Effector memory CD4-positive, alpha-beta T cell (primary cell): ENCODE data around the gene GRIK4.
"Not testable (repeated sequence)": the region's sequence is repeated elsewhere in the genome, so short reads cannot be mapped to it uniquely, and the experiment has no call there.

Experiments used
- DNase-seq, 3 donors: peaks; one replicate each; pipeline ENCODE4 v3.0.0-alpha.2; 2020
- H3K27ac ChIP-seq: 2 replicates; pipeline ENCODE4 v1.7.0; 2013; ENCODE audit warnings: mild to moderate bottlenecking, low read length, moderate library complexity; ENCODE audit not compliant: insufficient read depth, poor library complexity, severe bottlenecking
- H3K27me3 ChIP-seq: replicated peaks from 2 replicates; pipeline ENCODE4 v1.7.0; 2013; ENCODE audit warnings: mild to moderate bottlenecking, low read length; ENCODE audit not compliant: insufficient read depth, control insufficient read depth, poor library complexity, severe bottlenecking
- H3K36me3 ChIP-seq: 2 replicates; pipeline ENCODE4 v1.7.0; 2013; ENCODE audit warnings: mild to moderate bottlenecking, low read length, moderate library complexity; ENCODE audit not compliant: control insufficient read depth, insufficient read depth
- H3K4me1 ChIP-seq: 2 replicates; pipeline ENCODE4 v1.7.0; 2013; ENCODE audit warnings: low read length, mild to moderate bottlenecking; ENCODE audit not compliant: control insufficient read depth, insufficient read depth, poor library complexity, severe bottlenecking
- H3K4me3 ChIP-seq: 2 replicates; pipeline ENCODE4 v1.7.0; 2013; ENCODE audit warnings: low read length, low read depth, mild to moderate bottlenecking; ENCODE audit not compliant: insufficient read depth, poor library complexity, severe bottlenecking
- H3K9me3 ChIP-seq: 2 replicates; pipeline ENCODE4 v1.7.0; 2013; ENCODE audit warnings: mild to moderate bottlenecking, low read length, moderate library complexity; ENCODE audit not compliant: control insufficient read depth

Gene GRIK4

GRCh38 chr11:120613264-120614226 is 102.0 kb downstream of the GRIK4 start:
- Histone ChIP-seq H3K4me3 (no peak overlapping the region), H3K36me3 (no peaks in the 10 kb centered on the region), H3K27me3 (no peaks in the 10 kb centered on the region), H3K9me3 (no peaks in the 10 kb centered on the region), H3K27ac (no peak overlapping the region), H3K4me1 (no peaks in the 10 kb centered on the region)
- no peak for DNase-seq

GRCh38 chr11:120615391-120615790 is 103.8 kb downstream of the GRIK4 start:
- Histone ChIP-seq H3K4me1 (no peaks in the 10 kb centered on the region), H3K36me3 (no peaks in the 10 kb centered on the region), H3K9me3 (no peaks in the 10 kb centered on the region), H3K4me3 (no peak overlapping the region), H3K27ac (no peak overlapping the region), H3K27me3 (no peaks in the 10 kb centered on the region)
- DNase-seq = no peak

- H3K4me1 ChIP-seq = no peaks in the 10 kb centered on the region
- no peak for DNase-seq
Measured at GRCh38 chr11:120618399-120618798, 106.9 kb downstream of the GRIK4 start.

GRCh38 chr11:120622189-120622875 is 110.8 kb downstream of the GRIK4 start:
- H3K4me3 ChIP-seq = no peak overlapping the region
- H3K9me3 ChIP-seq = no peaks in the 10 kb centered on the region
- H3K4me1 ChIP-seq = no peaks in the 10 kb centered on the region
- DNase-seq = no peak
- H3K36me3 ChIP-seq = no peaks in the 10 kb centered on the region
- no peak overlapping the region for H3K27ac ChIP-seq
- no peaks in the 10 kb centered on the region for H3K27me3 ChIP-seq

More at GRCh38 chr11:120618399-120618798, 106.9 kb downstream of the GRIK4 start:
- H3K4me3 ChIP-seq = no peak overlapping the region
- no peaks in the 10 kb centered on the region for H3K27me3 ChIP-seq
- H3K36me3 ChIP-seq = no peaks in the 10 kb centered on the region
- no peak overlapping the region for H3K27ac ChIP-seq
- no peaks in the 10 kb centered on the region for H3K9me3 ChIP-seq

GRCh38 chr11:120624992-120625391 is 113.4 kb downstream of the GRIK4 start:
- H3K27me3 ChIP-seq, DNase-seq, H3K9me3 ChIP-seq, H3K36me3 ChIP-seq, H3K27ac ChIP-seq, H3K4me1 ChIP-seq, H3K4me3 ChIP-seq: not testable (repeated sequence)

GRCh38 chr11:120625565-120625964 is 114.0 kb downstream of the GRIK4 start:
- no peak for DNase-seq
- Histone ChIP-seq H3K4me1 (no peaks in the 10 kb centered on the region), H3K36me3 (no peaks in the 10 kb centered on the region), H3K9me3 (no peaks in the 10 kb centered on the region), H3K27ac (no peak overlapping the region), H3K27me3 (no peaks in the 10 kb centered on the region), H3K4me3 (no peak overlapping the region)

GRCh38 chr11:120626791-120627190 is 115.2 kb downstream of the GRIK4 start:
- H3K36me3 ChIP-seq = no peaks in the 10 kb centered on the region
- no peaks in the 10 kb centered on the region for H3K27me3 ChIP-seq
- H3K4me1 ChIP-seq = no peaks in the 10 kb centered on the region
- no peak overlapping the region for H3K27ac ChIP-seq
- DNase-seq = no peak
- H3K9me3 ChIP-seq = no peaks in the 10 kb centered on the region
- no peak overlapping the region for H3K4me3 ChIP-seq

- no peaks in the 10 kb centered on the region for H3K36me3 ChIP-seq
- no peak for DNase-seq
- no peaks in the 10 kb centered on the region for H3K27me3 ChIP-seq
- no peaks in the 10 kb centered on the region for H3K4me1 ChIP-seq
- H3K4me3 ChIP-seq = no peak overlapping the region
- H3K9me3 ChIP-seq = no peaks in the 10 kb centered on the region
- H3K27ac ChIP-seq = no peak overlapping the region
Measured at GRCh38 chr11:120627327-120628163, 116.0 kb downstream of the GRIK4 start.

GRCh38 chr11:120629407-120630080 is 118.0 kb downstream of the GRIK4 start:
- no peak overlapping the region for H3K4me3 ChIP-seq
- H3K36me3 ChIP-seq = no peaks in the 10 kb centered on the region
- DNase-seq = no peak
- no peaks in the 10 kb centered on the region for H3K4me1 ChIP-seq
- H3K9me3 ChIP-seq = no peaks in the 10 kb centered on the region
- H3K27me3 ChIP-seq = no peaks in the 10 kb centered on the region
- no peak overlapping the region for H3K27ac ChIP-seq
